HEK293 (cell line): ENCODE results near the gene LRRC23.

Experiments
- GLI4 ChIP-seq: fragments of 450-650 bp; formaldehyde crosslinking; IDR thresholded peaks from 2 replicates; pipeline ENCODE4 v1.5.1; 2016; ENCODE audit warnings: missing biosample characterization, missing genetic modification characterization
- GLIS1 ChIP-seq: fragments of 450-650 bp; formaldehyde crosslinking; IDR thresholded peaks from 2 replicates; pipeline ENCODE4 v1.5.1; 2016; ENCODE audit warnings: missing biosample characterization, missing genetic modification characterization
- HOXA7 ChIP-seq: sonication (generic); formaldehyde crosslinking; IDR thresholded peaks from 2 replicates; pipeline ENCODE4 v1.8.1; 2022; ENCODE audit warnings: missing genetic modification reagents, borderline replicate concordance
- KLF7 ChIP-seq: fragments of 450-650 bp; formaldehyde crosslinking; IDR thresholded peaks from 2 replicates; pipeline ENCODE4 v1.5.1; 2016; ENCODE audit warnings: missing biosample characterization, missing genetic modification characterization, borderline replicate concordance
- SP3 ChIP-seq: fragments of 450-650 bp; formaldehyde crosslinking; IDR thresholded peaks from 2 replicates; pipeline ENCODE4 v1.5.1; 2016; ENCODE audit warnings: missing biosample characterization, missing genetic modification characterization
- TCF7L2 ChIP-seq: IDR thresholded peaks from 2 replicates; pipeline ENCODE4 v1.6.1; 2011; ENCODE audit warnings: low read depth, mild to moderate bottlenecking, inconsistent platforms, low read length, moderate library complexity, borderline replicate concordance
- YY1 ChIP-seq: fragments of 450-650 bp; formaldehyde crosslinking; IDR thresholded peaks from 2 replicates; pipeline ENCODE4 v1.5.1; 2018; ENCODE audit warnings: missing biosample characterization, missing genetic modification characterization
- ZBTB1 ChIP-seq: fragments of 450-650 bp; formaldehyde crosslinking; IDR thresholded peaks from 2 replicates; pipeline ENCODE4 v1.5.1; 2016; ENCODE audit warnings: missing biosample characterization, missing genetic modification characterization
- ZFHX2 ChIP-seq: fragments of 450-650 bp; formaldehyde crosslinking; conservative IDR thresholded peaks from 2 replicates; pipeline ENCODE4 v1.5.1; 2016; ENCODE audit warnings: missing biosample characterization, missing genetic modification characterization
- ZNF155 ChIP-seq: fragments of 450-650 bp; formaldehyde crosslinking; IDR thresholded peaks from 2 replicates; pipeline ENCODE4 v1.5.1; 2016; ENCODE audit warnings: missing biosample characterization, missing genetic modification characterization
- ZNF175 ChIP-seq: fragments of 450-650 bp; formaldehyde crosslinking; IDR thresholded peaks from 2 replicates; pipeline ENCODE4 v1.5.1; 2016; ENCODE audit warnings: missing biosample characterization, missing genetic modification characterization
- ZNF214 ChIP-seq: fragments of 450-650 bp; formaldehyde crosslinking; IDR thresholded peaks from 2 replicates; pipeline ENCODE4 v1.5.1; 2017; ENCODE audit warnings: missing biosample characterization, mild to moderate bottlenecking, missing genetic modification characterization, borderline replicate concordance
- ZNF221 ChIP-seq: fragments of 450-650 bp; formaldehyde crosslinking; IDR thresholded peaks from 2 replicates; pipeline ENCODE4 v1.5.1; 2017; ENCODE audit warnings: missing biosample characterization, missing genetic modification characterization, borderline replicate concordance
- ZNF223 ChIP-seq: fragments of 450-650 bp; formaldehyde crosslinking; IDR thresholded peaks from 2 replicates; pipeline ENCODE4 v1.5.1; 2016; ENCODE audit warnings: missing biosample characterization, missing genetic modification characterization
- ZNF248 ChIP-seq: fragments of 450-650 bp; formaldehyde crosslinking; IDR thresholded peaks from 2 replicates; pipeline ENCODE4 v1.5.1; 2017; ENCODE audit warnings: missing biosample characterization, missing genetic modification characterization
- ZNF274 ChIP-seq, 2 experiments: fragments of 200-500 bp in 1 of 2; fragments of 450-650 bp in 1 of 2; sonication (Bioruptor generic) in 1 of 2; formaldehyde crosslinking in 1 of 2; IDR thresholded peaks; 2 replicates each; pipeline versions ENCODE4 v1.5.1 to v1.6.1; 2014 to 2016; ENCODE audit warnings: borderline replicate concordance in 1 of 2, inconsistent platforms in 1 of 2, low read length in 1 of 2, missing biosample characterization in 1 of 2, missing genetic modification characterization in 1 of 2
- ZNF341 ChIP-seq: fragments of 450-650 bp; formaldehyde crosslinking; IDR thresholded peaks from 2 replicates; pipeline ENCODE4; 2016; ENCODE audit warnings: low read depth, missing biosample characterization, missing genetic modification characterization
- ZNF529 ChIP-seq: fragments of 450-650 bp; formaldehyde crosslinking; IDR thresholded peaks from 2 replicates; pipeline ENCODE4 v1.5.1; 2017; ENCODE audit warnings: missing genetic modification characterization, missing biosample characterization; ENCODE audit not compliant: insufficient replicate concordance
- ZNF600 ChIP-seq: fragments of 450-650 bp; formaldehyde crosslinking; IDR thresholded peaks from 2 replicates; pipeline ENCODE4 v1.5.1; 2016; ENCODE audit warnings: missing biosample characterization, missing genetic modification characterization
- ZNF610 ChIP-seq: fragments of 450-650 bp; formaldehyde crosslinking; IDR thresholded peaks from 2 replicates; pipeline ENCODE4 v1.5.1; 2016; ENCODE audit warnings: missing biosample characterization, missing genetic modification characterization, borderline replicate concordance
- ZNF654 ChIP-seq: fragments of 450-650 bp; formaldehyde crosslinking; IDR thresholded peaks from 2 replicates; pipeline ENCODE4 v1.5.1; 2016; ENCODE audit warnings: low read depth, missing biosample characterization, missing genetic modification characterization
- ZNF776 ChIP-seq: fragments of 450-650 bp; formaldehyde crosslinking; IDR thresholded peaks from 2 replicates; pipeline ENCODE4 v1.5.0; 2017; ENCODE audit warnings: missing biosample characterization, missing genetic modification characterization, borderline replicate concordance
- TF ChIP-seq, protein P1 (sequence below): fragments of 450-650 bp; formaldehyde crosslinking; IDR thresholded peaks from 2 replicates; pipeline ENCODE4 v1.5.1; 2016; ENCODE audit warnings: missing biosample characterization, missing genetic modification characterization
- TF ChIP-seq, protein P2 (sequence below): fragments of 450-650 bp; formaldehyde crosslinking; IDR thresholded peaks from 2 replicates; pipeline ENCODE4 v1.5.1; 2016; ENCODE audit warnings: missing biosample characterization, missing genetic modification characterization, borderline replicate concordance
- TF ChIP-seq, protein P3 (sequence below): fragments of 450-650 bp; formaldehyde crosslinking; IDR thresholded peaks from 2 replicates; pipeline ENCODE4 v1.5.1; 2016; ENCODE audit warnings: missing biosample characterization, missing genetic modification characterization
- TF ChIP-seq, protein P4 (sequence below): fragments of 450-650 bp; formaldehyde crosslinking; optimal IDR thresholded peaks from 2 replicates; pipeline ENCODE3; 2016; ENCODE audit warnings: missing biosample characterization, mild to moderate bottlenecking, missing genetic modification characterization
- TF ChIP-seq, protein P5 (sequence below): fragments of 450-650 bp; formaldehyde crosslinking; IDR thresholded peaks from 2 replicates; pipeline ENCODE4 v1.5.1; 2017; ENCODE audit warnings: missing biosample characterization, missing genetic modification characterization

Gene LRRC23

DNA sequence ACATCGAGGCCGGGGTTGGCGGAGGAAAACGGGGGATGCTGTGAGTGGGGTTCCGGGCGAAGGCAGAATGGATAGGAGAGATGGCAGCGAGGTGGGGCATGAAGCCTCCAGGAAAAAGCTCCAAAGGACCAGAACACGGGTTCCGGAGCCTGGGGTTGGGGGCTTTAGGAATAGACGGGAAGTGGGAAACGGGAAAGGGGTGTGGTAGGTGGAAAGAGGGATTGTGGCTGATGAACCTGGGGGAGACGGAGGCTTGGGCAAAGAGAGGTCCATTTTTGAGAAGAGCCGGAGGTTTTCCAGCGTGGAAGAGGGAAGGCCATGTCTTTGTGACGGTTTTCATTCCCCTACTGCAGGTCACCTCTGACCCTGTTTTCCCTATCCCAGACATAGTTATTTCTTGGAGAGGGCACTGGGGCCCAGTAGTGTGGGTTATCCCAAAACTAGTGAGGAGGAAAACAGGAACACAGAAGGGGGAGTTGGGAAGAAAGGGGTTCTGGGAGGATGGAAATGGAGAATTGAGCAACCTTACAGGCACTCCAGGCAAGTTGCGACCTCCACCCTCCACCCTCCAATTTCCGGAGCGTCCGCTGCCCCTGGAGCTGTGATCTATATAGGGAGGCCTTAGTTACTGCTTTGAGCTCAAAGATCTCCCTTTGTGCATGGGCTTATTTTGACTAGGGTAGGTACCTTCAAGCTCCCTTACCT lies 24.2 kb downstream of the LRRC23 start (continued):
- TF ChIP-seq ZNF529 (tag by site-specific recombination) (no peak), ZNF274 (IDR thresholded peaks at IDR 0.05; ENCODE audit: low read length) (no peak), ZNF274 (tag by site-specific recombination; IDR thresholded peaks at IDR 0.05; ENCODE audit: borderline replicate concordance) (no peak), ZNF223 (tag by site-specific recombination) (no peak), ZFHX2 (no peak), ZNF248 (tag by site-specific recombination) (no peak), TCF7L2 (no peak), ZNF175 (tag by site-specific recombination) (no peak), GLI4 (tag by site-specific recombination) (no peak), YY1 (tag by site-specific recombination) (no peak), ZBTB1 (tag by site-specific recombination) (no peak), ZNF221 (tag by site-specific recombination) (no peak), ZNF776 (tag by site-specific recombination) (no peak), GLIS1 (tag by site-specific recombination) (no peak), ZNF341 (peak; percentile 46), ZNF600 (peak; percentile 45), HOXA7 (CRISPR knock-in tag) (no peak), ZNF610 (tag by site-specific recombination) (no peak), ZNF214 (tag by site-specific recombination) (no peak), KLF7 (tag by site-specific recombination) (no peak), ZNF654 (no peak), SP3 (tag by site-specific recombination) (no peak), ZNF155 (tag by site-specific recombination) (no peak)
- TF ChIP-seq, protein P1, sequence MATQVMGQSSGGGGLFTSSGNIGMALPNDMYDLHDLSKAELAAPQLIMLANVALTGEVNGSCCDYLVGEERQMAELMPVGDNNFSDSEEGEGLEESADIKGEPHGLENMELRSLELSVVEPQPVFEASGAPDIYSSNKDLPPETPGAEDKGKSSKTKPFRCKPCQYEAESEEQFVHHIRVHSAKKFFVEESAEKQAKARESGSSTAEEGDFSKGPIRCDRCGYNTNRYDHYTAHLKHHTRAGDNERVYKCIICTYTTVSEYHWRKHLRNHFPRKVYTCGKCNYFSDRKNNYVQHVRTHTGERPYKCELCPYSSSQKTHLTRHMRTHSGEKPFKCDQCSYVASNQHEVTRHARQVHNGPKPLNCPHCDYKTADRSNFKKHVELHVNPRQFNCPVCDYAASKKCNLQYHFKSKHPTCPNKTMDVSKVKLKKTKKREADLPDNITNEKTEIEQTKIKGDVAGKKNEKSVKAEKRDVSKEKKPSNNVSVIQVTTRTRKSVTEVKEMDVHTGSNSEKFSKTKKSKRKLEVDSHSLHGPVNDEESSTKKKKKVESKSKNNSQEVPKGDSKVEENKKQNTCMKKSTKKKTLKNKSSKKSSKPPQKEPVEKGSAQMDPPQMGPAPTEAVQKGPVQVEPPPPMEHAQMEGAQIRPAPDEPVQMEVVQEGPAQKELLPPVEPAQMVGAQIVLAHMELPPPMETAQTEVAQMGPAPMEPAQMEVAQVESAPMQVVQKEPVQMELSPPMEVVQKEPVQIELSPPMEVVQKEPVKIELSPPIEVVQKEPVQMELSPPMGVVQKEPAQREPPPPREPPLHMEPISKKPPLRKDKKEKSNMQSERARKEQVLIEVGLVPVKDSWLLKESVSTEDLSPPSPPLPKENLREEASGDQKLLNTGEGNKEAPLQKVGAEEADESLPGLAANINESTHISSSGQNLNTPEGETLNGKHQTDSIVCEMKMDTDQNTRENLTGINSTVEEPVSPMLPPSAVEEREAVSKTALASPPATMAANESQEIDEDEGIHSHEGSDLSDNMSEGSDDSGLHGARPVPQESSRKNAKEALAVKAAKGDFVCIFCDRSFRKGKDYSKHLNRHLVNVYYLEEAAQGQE = no peak
- TF ChIP-seq, protein P2, sequence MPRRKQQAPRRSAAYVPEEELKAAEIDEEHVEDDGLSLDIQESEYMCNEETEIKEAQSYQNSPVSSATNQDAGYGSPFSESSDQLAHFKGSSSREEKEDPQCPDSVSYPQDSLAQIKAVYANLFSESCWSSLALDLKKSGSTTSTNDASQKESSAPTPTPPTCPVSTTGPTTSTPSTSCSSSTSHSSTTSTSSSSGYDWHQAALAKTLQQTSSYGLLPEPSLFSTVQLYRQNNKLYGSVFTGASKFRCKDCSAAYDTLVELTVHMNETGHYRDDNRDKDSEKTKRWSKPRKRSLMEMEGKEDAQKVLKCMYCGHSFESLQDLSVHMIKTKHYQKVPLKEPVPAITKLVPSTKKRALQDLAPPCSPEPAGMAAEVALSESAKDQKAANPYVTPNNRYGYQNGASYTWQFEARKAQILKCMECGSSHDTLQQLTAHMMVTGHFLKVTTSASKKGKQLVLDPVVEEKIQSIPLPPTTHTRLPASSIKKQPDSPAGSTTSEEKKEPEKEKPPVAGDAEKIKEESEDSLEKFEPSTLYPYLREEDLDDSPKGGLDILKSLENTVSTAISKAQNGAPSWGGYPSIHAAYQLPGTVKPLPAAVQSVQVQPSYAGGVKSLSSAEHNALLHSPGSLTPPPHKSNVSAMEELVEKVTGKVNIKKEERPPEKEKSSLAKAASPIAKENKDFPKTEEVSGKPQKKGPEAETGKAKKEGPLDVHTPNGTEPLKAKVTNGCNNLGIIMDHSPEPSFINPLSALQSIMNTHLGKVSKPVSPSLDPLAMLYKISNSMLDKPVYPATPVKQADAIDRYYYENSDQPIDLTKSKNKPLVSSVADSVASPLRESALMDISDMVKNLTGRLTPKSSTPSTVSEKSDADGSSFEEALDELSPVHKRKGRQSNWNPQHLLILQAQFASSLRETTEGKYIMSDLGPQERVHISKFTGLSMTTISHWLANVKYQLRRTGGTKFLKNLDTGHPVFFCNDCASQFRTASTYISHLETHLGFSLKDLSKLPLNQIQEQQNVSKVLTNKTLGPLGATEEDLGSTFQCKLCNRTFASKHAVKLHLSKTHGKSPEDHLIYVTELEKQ (tag by site-specific recombination) = no peak
- TF ChIP-seq, protein P3, sequence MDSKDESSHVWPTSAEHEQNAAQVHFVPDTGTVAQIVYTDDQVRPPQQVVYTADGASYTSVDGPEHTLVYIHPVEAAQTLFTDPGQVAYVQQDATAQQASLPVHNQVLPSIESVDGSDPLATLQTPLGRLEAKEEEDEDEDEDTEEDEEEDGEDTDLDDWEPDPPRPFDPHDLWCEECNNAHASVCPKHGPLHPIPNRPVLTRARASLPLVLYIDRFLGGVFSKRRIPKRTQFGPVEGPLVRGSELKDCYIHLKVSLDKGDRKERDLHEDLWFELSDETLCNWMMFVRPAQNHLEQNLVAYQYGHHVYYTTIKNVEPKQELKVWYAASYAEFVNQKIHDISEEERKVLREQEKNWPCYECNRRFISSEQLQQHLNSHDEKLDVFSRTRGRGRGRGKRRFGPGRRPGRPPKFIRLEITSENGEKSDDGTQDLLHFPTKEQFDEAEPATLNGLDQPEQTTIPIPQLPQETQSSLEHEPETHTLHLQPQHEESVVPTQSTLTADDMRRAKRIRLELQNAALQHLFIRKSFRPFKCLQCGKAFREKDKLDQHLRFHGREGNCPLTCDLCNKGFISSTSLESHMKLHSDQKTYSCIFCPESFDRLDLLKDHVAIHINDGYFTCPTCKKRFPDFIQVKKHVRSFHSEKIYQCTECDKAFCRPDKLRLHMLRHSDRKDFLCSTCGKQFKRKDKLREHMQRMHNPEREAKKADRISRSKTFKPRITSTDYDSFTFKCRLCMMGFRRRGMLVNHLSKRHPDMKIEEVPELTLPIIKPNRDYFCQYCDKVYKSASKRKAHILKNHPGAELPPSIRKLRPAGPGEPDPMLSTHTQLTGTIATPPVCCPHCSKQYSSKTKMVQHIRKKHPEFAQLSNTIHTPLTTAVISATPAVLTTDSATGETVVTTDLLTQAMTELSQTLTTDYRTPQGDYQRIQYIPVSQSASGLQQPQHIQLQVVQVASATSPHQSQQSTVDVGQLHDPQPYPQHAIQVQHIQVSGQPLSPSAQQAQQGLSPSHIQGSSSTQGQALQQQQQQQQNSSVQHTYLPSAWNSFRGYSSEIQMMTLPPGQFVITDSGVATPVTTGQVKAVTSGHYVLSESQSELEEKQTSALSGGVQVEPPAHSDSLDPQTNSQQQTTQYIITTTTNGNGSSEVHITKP (tag by site-specific recombination) = peak; percentile 92
- TF ChIP-seq, protein P4, sequence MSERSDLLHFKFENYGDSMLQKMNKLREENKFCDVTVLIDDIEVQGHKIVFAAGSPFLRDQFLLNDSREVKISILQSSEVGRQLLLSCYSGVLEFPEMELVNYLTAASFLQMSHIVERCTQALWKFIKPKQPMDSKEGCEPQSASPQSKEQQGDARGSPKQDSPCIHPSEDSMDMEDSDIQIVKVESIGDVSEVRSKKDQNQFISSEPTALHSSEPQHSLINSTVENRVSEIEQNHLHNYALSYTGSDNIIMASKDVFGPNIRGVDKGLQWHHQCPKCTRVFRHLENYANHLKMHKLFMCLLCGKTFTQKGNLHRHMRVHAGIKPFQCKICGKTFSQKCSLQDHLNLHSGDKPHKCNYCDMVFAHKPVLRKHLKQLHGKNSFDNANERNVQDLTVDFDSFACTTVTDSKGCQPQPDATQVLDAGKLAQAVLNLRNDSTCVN (tag by site-specific recombination) = peak; percentile 27
- TF ChIP-seq, protein P5, sequence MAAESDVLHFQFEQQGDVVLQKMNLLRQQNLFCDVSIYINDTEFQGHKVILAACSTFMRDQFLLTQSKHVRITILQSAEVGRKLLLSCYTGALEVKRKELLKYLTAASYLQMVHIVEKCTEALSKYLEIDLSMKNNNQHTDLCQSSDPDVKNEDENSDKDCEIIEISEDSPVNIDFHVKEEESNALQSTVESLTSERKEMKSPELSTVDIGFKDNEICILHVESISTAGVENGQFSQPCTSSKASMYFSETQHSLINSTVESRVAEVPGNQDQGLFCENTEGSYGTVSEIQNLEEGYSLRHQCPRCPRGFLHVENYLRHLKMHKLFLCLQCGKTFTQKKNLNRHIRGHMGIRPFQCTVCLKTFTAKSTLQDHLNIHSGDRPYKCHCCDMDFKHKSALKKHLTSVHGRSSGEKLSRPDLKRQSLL (tag by site-specific recombination) = no peak
